ENCODE data around the gene XRCC4.
A peak's percentile ranks its signal among the peaks of the same experiment; 100 is the strongest.
"Not testable (repeated sequence)": the region's sequence is repeated elsewhere in the genome, so short reads cannot be mapped to it uniquely, and the experiment has no call there.

Gene XRCC4

DNA sequence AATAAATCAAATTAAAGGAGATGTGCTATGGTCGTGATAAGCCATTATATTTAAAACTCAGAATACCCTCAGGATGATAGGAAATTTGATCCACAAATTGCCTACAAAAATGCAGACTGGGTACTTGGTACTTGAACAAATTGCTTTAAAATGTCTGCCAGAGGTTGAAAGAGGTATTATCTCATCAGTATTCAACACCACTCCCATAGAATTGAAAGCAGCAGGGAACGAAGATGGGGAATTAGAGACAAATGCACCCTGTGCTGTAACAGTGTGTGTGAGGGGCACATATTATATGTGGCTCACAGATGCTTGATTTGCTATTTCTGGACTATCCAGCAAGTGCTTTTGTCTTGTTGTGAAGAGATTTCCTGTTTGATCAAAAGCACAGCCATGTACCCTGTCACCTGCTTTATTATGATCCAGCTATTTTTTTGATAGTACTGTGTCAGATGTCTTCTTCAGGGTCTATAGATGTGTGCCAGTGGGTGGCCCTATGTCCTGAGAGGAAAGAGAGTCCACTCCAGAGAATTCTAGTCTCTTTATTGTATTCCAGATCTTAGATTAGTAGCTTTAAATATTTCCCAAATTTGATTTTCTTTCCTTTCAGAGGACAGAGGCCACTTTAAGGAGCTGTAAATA is 120.1 kb downstream of the XRCC4 start:
- no peak for DNase-seq

DNA sequence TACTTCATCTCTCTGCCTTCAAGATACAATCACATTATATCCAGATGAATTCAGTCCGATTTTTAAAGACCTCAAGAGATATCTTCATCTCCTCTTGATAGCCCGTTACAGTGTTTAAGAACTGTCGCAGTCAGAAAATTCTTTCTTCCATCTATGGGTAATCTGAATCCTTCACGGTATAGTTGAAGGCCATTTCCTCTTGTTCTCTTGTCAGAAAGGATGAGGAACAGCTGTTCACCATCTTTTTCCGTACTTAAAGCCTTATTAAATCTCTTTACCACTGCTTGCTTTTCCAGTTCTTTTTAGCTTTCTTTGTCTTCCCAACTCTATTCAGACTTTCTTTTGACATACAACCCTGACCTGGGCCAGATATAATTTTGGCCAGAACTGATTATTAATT is 121.8 kb downstream of the XRCC4 start:
- DNase-seq: no peak

DNA sequence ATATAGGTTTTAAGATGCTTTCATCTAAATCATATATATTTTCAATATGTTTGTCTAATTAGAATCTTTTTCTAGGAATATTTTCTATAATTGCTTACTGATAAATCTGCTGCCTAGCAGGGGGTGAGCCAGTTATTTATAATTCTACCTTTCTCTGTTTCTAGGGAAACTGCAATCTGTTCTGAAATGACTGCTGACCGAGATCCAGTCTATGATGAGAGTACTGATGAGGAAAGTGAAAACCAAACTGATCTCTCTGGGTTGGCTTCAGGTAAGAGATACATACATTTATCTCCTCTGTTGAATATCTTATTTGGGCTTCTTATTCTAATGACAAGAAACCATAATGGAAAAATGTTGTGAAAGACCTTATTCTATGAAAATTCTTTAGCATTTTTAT is 127.3 kb downstream of the XRCC4 start:
- DNase-seq: no peak

DNA sequence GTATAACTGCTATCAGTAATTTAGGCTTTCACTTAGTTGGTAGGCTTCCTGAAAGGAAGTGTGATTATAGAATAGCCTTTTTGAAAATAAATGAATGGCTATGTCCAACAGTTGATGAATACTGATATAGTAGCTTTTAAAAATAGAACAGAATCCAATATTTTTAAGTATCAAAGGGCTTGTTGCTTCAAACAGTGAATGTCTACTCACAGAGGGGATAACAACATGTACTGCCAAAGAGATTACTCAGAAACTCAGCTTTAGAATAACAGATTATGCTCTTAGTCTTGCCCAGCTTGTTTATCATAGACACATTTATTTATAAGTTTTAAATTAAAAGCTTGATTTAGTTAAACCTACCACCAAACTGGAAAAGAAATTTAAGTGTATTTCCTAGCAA is 132.6 kb downstream of the XRCC4 start:
- DNase-seq: no peak

DNA sequence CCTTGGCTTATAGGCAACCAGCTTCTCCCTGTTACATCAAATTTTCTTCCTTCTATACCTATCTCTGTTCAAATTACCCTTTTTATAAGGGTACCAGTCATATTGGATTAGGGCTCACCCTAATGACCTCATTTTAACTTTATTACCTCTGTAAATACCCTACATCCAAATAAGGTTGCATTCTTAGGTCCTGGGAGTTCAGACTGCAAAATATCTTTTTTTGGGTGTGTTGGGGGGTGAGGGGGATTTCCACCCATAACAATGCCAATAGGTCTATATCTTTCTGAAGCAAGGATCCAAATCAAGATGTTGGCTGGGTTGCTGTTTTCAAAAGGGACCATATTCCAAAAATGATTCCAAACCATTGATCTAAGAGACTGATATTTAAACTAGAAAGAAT is 141.7 kb downstream of the XRCC4 start:
- DNase-seq: no peak

DNA sequence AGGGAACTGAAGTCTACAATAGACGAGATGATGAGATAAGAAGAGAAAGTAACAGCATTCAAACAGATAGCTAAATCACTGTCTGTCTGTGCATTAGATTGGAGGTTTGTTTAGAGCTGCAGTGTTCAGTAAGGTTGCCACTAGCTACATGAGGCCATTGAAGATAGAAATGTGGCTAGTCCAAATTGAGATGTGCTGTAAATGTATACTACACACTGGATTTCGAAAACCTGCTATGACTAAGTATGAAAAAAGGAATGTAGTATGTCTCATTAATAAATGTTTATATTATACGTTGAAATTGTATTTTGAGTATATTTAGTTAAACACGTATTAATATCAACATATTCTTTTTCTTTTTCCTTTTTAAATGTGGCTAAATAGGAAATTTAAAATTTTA is 142.1 kb downstream of the XRCC4 start:
- peak; percentile 13 for DNase-seq

DNA sequence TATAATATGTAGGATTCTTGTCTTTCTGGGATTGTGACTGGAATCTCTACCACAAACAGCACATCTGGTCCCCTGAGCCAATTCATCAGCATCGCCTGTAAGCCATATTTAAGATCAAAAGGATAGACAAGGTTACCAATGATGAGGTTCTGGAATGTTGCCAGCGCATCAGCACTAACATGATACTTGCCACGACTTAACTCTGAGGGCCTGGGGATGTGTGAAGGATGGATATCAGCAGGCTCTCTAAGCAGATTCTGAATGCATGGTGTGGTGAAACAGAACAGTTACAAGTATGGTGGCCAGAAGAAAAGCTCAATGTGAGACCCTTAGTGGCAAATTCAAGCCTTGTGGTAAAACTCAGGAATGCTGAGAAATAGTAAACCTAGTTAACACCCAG is 143.0 kb downstream of the XRCC4 start:
- DNase-seq: peak; percentile 8

DNA sequence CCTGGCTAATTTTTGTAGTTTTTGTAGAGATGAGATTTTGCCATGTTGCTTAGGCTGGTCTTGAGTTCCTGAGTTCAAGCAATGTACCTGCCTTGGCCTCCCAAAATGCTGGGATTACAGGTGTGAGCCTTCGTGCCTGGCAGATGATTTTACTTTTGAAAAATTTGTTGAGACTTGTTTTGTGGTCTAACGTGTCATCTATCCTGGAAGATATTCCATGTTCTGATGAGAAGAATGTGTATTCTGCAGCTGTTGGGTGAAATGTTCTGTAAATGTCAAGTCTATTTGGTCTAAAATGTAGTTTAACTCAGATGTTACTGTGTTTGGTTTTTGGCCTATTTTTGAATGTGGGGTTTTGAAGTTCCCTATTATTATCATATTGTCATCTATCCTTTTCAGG is 145.6 kb downstream of the XRCC4 start:
- DNase-seq: no peak

DNA sequence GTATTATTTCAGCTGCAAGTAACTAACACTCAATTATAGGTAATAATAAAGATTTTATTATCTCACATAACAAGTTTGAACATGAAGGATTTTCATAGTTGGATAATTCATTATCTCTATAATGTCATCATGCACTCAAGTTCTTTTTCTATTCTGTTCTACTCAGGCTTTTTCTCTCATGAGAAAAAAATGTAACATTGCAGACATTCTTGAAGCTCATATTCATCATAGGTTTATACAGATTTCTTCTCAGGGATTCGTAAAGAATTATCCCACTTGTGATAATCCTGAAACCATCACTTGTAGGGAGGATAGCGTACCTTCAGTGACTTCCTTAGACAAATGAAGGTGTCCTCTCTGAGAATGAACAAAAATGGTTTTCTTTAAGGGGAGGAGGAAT is 150.3 kb downstream of the XRCC4 start:
- DNase-seq: peak; percentile 8

DNA sequence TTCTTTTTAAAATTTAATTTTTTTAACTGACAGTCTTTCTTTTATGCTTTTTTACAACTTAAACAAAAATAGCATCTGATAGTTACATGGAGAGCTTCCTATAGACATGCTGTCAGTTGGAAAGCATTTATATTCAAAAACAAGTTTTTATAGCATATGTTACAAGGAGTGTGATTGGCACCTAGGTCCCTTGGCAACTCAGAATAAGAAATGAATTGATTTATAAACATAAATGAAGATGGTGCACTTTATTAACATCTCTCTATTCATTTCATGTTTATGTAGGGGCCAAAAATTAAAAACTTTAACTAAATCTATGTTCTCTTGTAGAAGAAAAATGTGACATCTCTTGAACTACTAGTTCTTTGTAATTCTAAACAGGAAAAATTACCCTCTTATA is 153.2 kb downstream of the XRCC4 start:
- DNase-seq: no peak

DNA sequence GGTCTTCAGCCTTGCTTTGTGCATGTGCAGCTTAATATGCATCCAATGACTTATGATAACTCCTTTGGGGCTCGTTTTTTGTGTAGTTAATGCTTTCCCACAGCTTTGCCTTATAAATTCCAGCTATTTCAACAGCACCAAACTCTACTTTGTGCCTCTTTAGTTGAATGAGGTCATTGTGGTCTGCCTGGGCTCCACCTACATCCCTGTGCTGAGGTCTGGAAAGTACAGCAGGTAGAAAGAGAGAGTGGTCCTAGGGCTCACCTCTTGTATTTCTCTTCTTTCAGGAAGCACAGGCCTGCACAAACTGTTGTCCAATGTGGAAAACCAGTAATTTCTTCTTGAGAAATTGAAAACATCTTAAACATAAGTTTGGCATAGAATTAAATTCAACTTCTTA is 167.2 kb downstream of the XRCC4 start:
- no peak for DNase-seq

DNA sequence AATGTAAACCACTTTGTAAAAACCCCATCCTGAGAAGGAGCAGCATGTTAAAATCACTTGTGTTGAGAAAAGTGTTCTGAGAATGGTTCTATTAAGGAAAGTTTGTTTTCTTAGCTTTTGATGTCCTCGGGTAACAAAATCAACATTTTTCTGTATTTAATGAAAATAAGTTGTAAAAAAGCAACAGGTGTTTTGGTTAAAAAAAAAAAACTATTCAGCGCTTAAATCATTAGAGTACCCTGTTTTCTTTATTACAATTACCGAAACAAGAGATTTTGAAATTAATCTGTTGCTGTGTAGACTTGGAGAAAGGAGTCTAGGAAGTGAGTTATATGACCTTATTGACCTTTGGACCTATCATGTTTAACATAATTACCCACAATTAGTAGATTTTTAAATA is 167.7 kb downstream of the XRCC4 start:
- DNase-seq: no peak

DNA sequence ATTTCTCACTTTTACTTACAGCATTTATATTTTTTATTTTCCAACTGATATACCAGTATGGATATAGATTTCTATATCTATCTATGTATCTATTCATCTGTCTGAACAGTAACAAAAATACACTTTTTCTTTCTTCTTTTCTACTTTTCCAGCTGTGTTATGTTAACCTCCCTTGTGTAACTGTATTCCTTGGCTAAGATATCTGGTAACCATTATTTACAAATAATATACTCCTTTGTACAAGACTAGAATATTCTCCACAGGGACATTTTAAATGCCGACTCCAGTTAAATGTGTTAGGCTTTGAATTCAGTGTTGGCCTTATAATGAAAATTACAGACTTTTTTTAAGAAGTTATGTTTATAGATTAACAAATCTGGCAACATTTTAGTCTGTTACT is 168.7 kb downstream of the XRCC4 start:
- no peak for DNase-seq

DNA sequence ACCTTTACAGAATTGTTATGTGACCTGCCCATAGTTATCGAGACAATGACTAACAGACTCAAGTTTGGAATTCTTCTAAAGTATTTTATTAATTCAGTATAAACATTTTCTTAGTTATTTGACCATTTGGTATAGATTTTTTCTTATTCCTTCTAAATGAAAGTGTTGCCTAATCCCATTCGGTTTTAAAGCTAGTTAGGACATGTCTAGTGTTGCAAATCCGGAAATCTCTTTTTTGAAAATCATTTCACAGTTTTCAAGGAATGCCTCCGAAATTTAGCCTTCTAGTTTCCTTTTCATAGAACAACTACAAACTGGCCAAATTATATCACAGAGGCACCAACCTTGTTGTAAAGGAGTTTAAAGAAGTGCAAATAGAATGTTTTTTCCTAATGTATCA is 171.8 kb downstream of the XRCC4 start:
- no peak for DNase-seq

DNA sequence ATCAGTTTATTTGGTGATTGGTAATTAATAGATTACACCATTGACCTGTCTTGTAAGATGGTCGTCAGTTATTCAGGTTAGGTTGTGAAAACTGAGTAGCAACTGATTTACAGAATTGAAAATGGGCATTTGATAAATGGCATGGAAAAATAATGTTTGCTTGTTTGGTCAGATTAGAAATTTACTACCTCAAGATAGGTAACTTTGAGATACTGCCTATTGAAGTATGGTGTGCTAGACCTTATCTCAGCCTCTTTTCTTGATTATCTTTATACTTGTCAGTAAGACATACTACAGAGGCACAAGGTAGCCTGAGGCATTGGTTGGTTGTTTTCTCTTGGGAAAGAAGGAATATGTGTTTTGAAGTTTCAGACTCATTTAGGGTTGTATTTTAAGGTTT is 174.5 kb downstream of the XRCC4 start:
- no peak for DNase-seq

DNA sequence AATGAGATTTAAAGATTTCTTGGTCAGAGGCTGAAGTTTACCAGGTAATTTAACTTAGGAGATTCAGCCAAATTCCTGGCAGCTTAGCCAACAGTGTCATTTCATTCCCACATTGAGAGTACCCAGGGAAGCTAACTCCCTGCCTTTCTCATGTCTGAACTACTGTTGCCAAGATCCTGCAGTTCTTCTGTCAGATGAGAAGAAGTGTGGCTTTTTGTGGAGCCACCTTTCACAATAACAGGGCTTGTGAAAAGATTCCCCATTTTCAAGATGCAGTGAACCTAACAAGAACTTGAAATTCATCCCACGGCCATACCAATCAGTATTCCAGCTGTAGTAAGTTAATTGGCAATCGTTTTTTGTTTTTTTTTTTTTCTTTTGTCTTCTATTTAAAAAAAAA is 176.4 kb downstream of the XRCC4 start:
- DNase-seq: no peak

DNA sequence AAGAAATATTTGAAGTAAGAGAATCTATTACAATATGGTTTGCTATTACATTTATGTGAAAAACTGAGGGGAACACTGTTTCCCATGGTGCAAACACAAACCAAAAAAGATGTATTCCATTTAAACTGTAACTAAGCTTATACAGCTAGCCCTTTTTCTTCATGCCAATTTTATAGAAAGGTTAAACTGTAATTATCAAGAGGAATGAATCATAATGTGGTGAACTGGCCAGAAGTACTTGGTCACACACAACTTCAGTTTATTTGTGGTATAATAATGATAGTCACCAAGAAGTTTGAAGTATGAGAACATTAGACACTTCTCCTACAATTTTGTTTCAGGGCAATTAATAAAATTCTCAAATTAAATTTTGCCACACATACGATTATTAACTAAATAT is 177.9 kb downstream of the XRCC4 start:
- DNase-seq: peak; percentile 10

DNA sequence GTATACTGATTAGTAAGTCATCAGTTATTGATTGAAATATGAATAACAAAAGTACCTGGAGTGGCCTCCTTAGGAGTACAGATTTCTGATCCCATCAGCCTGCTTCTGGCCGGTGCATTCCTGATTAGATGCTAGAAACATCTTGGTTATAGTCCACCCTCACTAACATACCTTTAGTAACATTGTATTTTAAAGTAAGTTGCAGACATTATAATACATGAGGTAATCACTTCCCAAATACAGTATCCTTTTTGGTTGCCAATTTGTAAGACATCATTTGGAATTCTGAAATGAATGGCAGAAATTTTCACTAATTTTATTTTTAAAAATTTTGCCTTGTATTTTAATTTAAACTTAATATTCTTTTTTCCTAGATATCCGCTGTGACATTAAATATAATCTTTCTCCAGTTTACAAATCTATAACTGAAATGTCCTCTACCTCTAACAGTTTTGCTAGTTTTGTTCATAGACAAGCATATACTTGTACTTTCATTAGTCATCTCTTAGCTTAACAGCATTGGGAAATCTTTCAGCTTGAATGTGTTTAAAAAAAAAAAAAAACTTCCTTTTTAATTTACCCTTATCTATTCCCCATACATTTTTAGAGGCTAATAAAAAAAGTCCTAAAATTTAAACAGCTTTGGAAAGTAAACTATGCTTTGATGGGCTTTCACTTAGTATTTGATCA is 178.9 kb downstream of the XRCC4 start:
- DNase-seq: no peak

DNA sequence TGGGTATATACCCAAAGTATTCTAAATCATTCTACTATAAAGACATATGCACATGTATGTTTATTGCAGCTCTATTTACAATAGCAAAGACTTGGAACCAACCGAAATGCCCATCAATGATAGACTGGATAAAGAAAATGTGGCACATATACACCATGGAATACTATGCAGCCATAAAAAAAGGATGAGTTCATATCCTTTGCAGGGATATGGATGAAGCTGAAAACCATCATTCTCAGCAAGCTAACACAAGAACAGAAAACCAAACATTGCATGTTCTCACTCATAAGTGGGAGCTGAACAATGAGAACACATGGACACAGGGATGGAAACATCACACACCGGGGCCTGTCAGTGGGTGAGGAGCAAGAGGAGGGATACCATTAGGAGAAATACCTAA is 180.3 kb downstream of the XRCC4 start:
- DNase-seq: not testable (repeated sequence)

DNA sequence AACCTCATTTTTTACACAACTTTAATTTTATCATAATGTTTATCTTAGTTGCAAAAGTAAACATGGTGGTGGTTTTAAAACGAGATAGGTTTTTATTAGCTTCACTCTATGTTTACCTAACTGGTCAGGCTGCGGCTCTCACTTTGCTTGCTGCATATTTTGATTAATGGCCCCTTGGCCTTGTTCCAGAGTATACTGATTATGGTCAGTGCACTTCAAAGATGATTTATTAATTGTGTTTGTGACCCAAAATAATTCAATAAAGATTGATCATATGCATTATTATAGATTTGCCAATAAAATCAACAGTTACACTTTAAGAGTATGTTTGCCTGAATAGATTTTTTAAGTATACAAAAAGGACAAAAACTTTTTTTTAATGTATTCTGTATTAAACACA is 188.0 kb downstream of the XRCC4 start:
- DNase-seq: no peak

DNA sequence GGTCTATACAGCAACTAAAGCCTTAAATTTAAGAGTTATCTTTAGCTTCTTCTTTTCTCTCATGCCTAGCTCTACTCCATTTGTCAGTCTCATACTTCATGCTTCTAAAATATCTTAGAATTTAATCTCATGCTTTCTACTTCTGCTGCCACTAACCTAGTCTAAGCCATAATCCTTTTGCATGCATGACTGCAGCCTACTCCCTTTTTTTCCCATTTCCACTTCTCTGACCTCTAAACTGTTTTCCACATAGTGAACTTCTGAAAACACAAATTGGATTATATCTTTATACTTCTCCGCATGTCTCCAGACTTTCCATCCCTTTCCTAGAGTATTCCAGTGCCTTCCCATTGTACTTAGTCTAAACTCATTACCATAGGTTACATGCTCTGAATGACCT is 193.0 kb downstream of the XRCC4 start:
- no peak for DNase-seq

DNA sequence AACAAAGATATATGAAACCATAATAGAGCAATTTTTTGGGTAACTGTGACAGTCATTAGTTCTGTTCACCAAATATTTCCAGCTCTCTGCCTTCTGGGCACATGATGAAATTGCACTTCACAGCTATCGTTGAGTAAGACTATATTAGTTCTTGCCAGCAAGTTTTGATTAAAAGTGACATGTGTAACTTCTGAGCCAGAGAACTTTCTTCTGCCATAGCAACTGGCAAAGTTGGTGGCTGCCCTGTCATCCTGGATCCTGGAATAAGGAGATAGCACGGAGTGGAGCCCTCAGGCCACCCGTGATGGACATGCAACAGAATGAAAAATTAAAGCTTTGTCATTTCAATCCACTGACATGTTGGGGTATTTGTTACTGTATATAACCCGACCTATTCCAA is 199.8 kb downstream of the XRCC4 start:
- no peak for DNase-seq

DNA sequence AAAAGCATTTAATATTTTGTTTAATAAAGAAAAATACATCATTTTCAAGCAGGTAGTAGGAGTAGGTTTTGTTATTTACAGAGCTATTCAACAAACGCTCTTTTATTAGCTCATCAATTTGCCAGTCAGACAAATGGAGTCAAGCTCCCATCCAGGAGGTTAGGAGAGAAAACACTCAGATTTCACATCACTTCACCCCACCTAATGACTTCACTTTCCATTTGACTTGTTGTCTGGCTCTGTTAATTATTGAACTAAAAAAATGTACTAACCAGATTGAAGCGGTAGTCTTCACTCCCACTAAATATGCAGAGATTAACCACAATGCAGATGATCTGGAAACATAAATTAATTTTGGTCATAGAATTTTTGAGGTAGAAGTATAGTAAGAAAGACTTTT is 200.6 kb downstream of the XRCC4 start:
- DNase-seq: no peak

DNA sequence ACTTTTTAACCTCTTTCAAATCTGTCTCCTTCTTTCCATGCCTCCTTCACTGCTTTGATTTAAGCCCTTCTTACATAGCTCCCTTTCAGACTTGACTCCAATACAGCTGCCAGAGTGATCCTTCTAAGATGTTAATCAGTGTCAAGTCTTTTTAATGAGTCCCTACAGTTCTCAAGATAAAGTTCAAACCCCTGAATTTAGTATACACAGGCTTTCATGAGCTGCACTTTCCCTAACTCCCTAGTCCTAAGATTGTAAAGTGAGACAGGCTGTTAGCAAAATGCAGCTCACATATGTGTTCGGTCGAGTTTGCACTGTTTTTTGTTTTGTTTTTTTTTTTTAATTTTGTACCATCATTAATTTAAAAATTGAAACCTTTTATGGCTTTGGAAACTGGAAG is 203.8 kb downstream of the XRCC4 start:
- no peak for DNase-seq

DNA sequence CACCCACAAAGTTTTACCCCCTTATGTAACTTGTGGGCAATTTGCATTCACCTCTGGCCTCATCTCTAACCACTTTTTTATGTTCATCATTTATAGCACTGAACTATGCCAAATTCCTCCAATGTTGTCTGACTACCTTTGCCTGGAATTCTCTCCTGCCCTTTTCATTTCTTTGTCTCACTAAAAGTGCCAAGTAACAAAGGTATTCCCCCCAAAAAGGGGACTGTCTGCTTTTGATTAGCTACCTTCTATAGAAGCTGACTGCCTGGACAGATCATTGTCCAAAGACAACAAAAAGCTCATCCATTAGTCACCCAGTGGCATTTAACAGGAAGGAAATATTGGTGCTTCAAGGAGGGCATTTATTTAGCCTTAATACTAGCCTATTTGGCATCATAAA is 204.3 kb downstream of the XRCC4 start:
- DNase-seq: peak; percentile 85

Data from fibroblast of skin of right quadriceps (primary cell).